ENCODE measurements around the gene SYT2.

DNA sequence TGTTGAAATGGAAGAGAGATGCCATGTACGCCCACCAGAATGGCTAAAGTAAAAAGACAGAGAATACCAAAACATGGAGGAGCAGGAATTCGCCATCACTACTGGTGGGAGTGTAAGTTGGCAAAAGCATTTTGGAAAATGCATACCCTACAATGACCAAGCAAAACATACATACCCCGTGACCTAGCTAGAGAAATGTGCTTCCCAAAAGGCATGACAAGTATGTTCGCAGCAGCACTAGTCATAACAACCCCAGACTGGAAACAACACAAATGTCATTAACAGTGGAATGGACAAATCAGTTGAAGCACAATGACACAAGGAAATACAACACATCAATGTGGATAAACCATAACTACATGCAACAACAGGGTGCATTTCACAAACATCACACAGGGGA lies 27.2 kb downstream of the SYT2 start:
- TF ChIP-seq, protein P1, sequence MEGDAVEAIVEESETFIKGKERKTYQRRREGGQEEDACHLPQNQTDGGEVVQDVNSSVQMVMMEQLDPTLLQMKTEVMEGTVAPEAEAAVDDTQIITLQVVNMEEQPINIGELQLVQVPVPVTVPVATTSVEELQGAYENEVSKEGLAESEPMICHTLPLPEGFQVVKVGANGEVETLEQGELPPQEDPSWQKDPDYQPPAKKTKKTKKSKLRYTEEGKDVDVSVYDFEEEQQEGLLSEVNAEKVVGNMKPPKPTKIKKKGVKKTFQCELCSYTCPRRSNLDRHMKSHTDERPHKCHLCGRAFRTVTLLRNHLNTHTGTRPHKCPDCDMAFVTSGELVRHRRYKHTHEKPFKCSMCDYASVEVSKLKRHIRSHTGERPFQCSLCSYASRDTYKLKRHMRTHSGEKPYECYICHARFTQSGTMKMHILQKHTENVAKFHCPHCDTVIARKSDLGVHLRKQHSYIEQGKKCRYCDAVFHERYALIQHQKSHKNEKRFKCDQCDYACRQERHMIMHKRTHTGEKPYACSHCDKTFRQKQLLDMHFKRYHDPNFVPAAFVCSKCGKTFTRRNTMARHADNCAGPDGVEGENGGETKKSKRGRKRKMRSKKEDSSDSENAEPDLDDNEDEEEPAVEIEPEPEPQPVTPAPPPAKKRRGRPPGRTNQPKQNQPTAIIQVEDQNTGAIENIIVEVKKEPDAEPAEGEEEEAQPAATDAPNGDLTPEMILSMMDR (IDR thresholded peaks at IDR 0.05): no peak
- TF ChIP-seq EP300 (IDR thresholded peaks at IDR 0.05): no peak
- no peak for TF ChIP-seq POLR2A (IDR thresholded peaks at IDR 0.05)
- no peak for TF ChIP-seq POLR2AphosphoS5 (IDR thresholded peaks at IDR 0.05)
